Activated T-helper 2 cell treated with anti-CD3 and anti-CD28 coated beads, Interferon-gamma antibody, Interleukin-2, Interleukin-4, amounts not matched to agents 10 μg/mL and 5 μg/mL and 100 μg/mL, durations not matched to agents 14 hours and 24 hours and 36 hours (primary cell): Measurements from ENCODE around the gene TMC2. TPM values are rescaled to one million over a fixed set of nuclear protein-coding genes. Genes with fewer than 3 reads are reported as not detected.
"Not testable (repeated sequence)": the region's sequence is repeated elsewhere in the genome, so short reads cannot be mapped to it uniquely, and the experiment has no call there.

ENCODE experiments used
- DNase-seq: peaks from one replicate; pipeline ENCODE4 v3.0.0; 2021; ENCODE audit warnings: low spot score
- H3K27ac Mint-ChIP-seq: one replicate; pipeline ENCODE4 v1.8.0; 2021; ENCODE audit warnings: mixed read lengths
- H3K27me3 Mint-ChIP-seq: one replicate; pipeline ENCODE4 v1.8.0; 2021; ENCODE audit warnings: low read depth, mixed read lengths
- H3K36me3 Mint-ChIP-seq: one replicate; pipeline ENCODE4 v1.8.0; 2021; ENCODE audit warnings: low read depth, mixed read lengths
- H3K4me1 Mint-ChIP-seq: one replicate; pipeline ENCODE4 v1.8.0; 2021; ENCODE audit warnings: low read depth, mixed read lengths
- H3K4me3 Mint-ChIP-seq: one replicate; pipeline ENCODE4 v1.8.0; 2021; ENCODE audit warnings: low read depth, mild to moderate bottlenecking, moderate library complexity, mixed read lengths
- H3K9me3 Mint-ChIP-seq: one replicate; pipeline ENCODE4 v1.8.0; 2021; ENCODE audit warnings: mixed read lengths
- intact Hi-C: fragments of 100-400 bp; cut with micrococcal nuclease; formaldehyde crosslinking; loops from one replicate; pipeline ENCODE4 v1.15.1; 2023
- total RNA-seq: library from RNA; stranded (reverse); gene quantifications from 2 replicates; pipeline ENCODE4 v1.2.3, GENCODE V29; 2022

The TMC2 gene
- total RNA-seq, 1 donor from 2014 or later, result not detected

GRCh38 chr20:2518558-2518957, 17.8 kb upstream of the TMC2 start:
- H3K27ac Mint-ChIP-seq, result no peak overlapping the region
- no peaks in the 10 kb centered on the region for H3K9me3 Mint-ChIP-seq
- H3K4me3 Mint-ChIP-seq, result no peak overlapping the region
- DNase-seq, result no peak
- H3K36me3 Mint-ChIP-seq, result no peaks in the 10 kb centered on the region
- H3K27me3 Mint-ChIP-seq, result peaks cover 9% of the 10 kb centered on the region
- intact Hi-C loops, result no loop called here
- H3K4me1 Mint-ChIP-seq, result peaks cover 7% of the 10 kb centered on the region

- DNase-seq, result no peak
Measured at GRCh38 chr20:2519115-2519809, 17.1 kb upstream of the TMC2 start.

GRCh38 chr20:2520617-2521016, 15.8 kb upstream of the TMC2 start:
- H3K4me1 Mint-ChIP-seq, result peaks cover 12% of the 10 kb centered on the region
- intact Hi-C loops, result loop anchor here (5.0 to 10.0 kb wide), 3 partner anchors 48 to 494 kb away; partner anchors contain the start of genes NOP56 and SNRPB
- H3K4me3 Mint-ChIP-seq, result no peak overlapping the region
- no peaks in the 10 kb centered on the region for H3K27me3 Mint-ChIP-seq
- no peaks in the 10 kb centered on the region for H3K9me3 Mint-ChIP-seq
- DNase-seq, result no peak
- H3K27ac Mint-ChIP-seq, result no peak overlapping the region
- H3K36me3 Mint-ChIP-seq, result no peaks in the 10 kb centered on the region

More at GRCh38 chr20:2519115-2519809, 17.1 kb upstream of the TMC2 start:
- Mint-ChIP-seq H3K36me3 (no peaks in the 10 kb centered on the region), H3K27me3 (peaks cover 2% of the 10 kb centered on the region), H3K9me3 (no peaks in the 10 kb centered on the region), H3K4me3 (no peak overlapping the region), H3K27ac (no peak overlapping the region), H3K4me1 (peaks cover 8% of the 10 kb centered on the region)
- intact Hi-C loops, result no loop called here

- intact Hi-C loops, result loop anchor here (5.0 to 10.0 kb wide), 3 partner anchors 49 to 493 kb away; partner anchors contain the start of genes NOP56 and SNRPB
- Mint-ChIP-seq H3K36me3 (no peaks in the 10 kb centered on the region), H3K27me3 (no peaks in the 10 kb centered on the region), H3K27ac (no peak overlapping the region), H3K4me3 (no peak overlapping the region), H3K9me3 (no peaks in the 10 kb centered on the region), H3K4me1 (peaks cover 14% of the 10 kb centered on the region)
- DNase-seq, result peak; percentile 37
Measured at GRCh38 chr20:2521369-2522305, 14.7 kb upstream of the TMC2 start.

GRCh38 chr20:2522826-2523429, 13.4 kb upstream of the TMC2 start:
- H3K27ac Mint-ChIP-seq, H3K36me3 Mint-ChIP-seq, H3K9me3 Mint-ChIP-seq, H3K4me3 Mint-ChIP-seq, H3K27me3 Mint-ChIP-seq, DNase-seq: not testable (repeated sequence)
- peaks cover 14% of the 10 kb centered on the region for H3K4me1 Mint-ChIP-seq
- intact Hi-C loops, result loop anchor here (5.0 to 10.0 kb wide), 3 partner anchors 51 to 492 kb away; partner anchors contain the start of genes NOP56 and SNRPB

- peaks cover 14% of the 10 kb centered on the region for H3K4me1 Mint-ChIP-seq
- peak overlapping the region; percentile 80 for H3K27ac Mint-ChIP-seq
Measured at GRCh38 chr20:2523919-2524708, 12.3 kb upstream of the TMC2 start.

GRCh38 chr20:2524709-2525506, 11.5 kb upstream of the TMC2 start:
- Mint-ChIP-seq H3K36me3 (no peaks in the 10 kb centered on the region), H3K27ac (peak overlapping the region; percentile 80), H3K9me3 (no peaks in the 10 kb centered on the region), H3K4me1 (peaks cover 14% of the 10 kb centered on the region), H3K27me3 (no peaks in the 10 kb centered on the region), H3K4me3 (peak overlapping the region; percentile 86)
- intact Hi-C loops, result loop anchor here (1.0 to 10.0 kb wide), 4 partner anchors 16 to 490 kb away; partner anchors contain the start of genes NOP56 and SNRPB
- DNase-seq, result peak; percentile 28

More at GRCh38 chr20:2523919-2524708, 12.3 kb upstream of the TMC2 start:
- Mint-ChIP-seq H3K4me3 (peak overlapping the region; percentile 86), H3K9me3 (no peaks in the 10 kb centered on the region), H3K27me3 (no peaks in the 10 kb centered on the region), H3K36me3 (no peaks in the 10 kb centered on the region)
- peak; percentile 85 for DNase-seq
- intact Hi-C loops, result loop anchor here (5.0 to 10.0 kb wide), 3 partner anchors 52 to 491 kb away; partner anchors contain the start of genes NOP56 and SNRPB

- Mint-ChIP-seq H3K27ac (peak overlapping the region; percentile 49), H3K4me1 (peaks cover 14% of the 10 kb centered on the region)
- DNase-seq, H3K9me3 Mint-ChIP-seq, H3K27me3 Mint-ChIP-seq, H3K36me3 Mint-ChIP-seq, H3K4me3 Mint-ChIP-seq: not testable (repeated sequence)
- intact Hi-C loops, result loop anchor here (10.0 kb wide), 1 partner anchor 489 kb away; no protein-coding TSS in a partner anchor
Measured at GRCh38 chr20:2526218-2526583, 10.2 kb upstream of the TMC2 start.

- no peaks in the 10 kb centered on the region for H3K36me3 Mint-ChIP-seq
- H3K27me3 Mint-ChIP-seq, result peaks cover 3% of the 10 kb centered on the region
- H3K27ac Mint-ChIP-seq, result no peak overlapping the region
- DNase-seq, result no peak
- intact Hi-C loops, result loop anchor here (10.0 kb wide), 1 partner anchor 487 kb away; no protein-coding TSS in a partner anchor
- peaks cover 9% of the 10 kb centered on the region for H3K4me1 Mint-ChIP-seq
- H3K4me3 Mint-ChIP-seq, result no peak overlapping the region
- H3K9me3 Mint-ChIP-seq, result no peaks in the 10 kb centered on the region
Measured at GRCh38 chr20:2527762-2528161, 8.6 kb upstream of the TMC2 start.

GRCh38 chr20:2528671-2529271, 7.6 kb upstream of the TMC2 start:
- Mint-ChIP-seq H3K4me3 (no peak overlapping the region), H3K27ac (no peak overlapping the region), H3K9me3 (no peaks in the 10 kb centered on the region), H3K27me3 (peaks cover 9% of the 10 kb centered on the region), H3K4me1 (peaks cover 7% of the 10 kb centered on the region), H3K36me3 (no peaks in the 10 kb centered on the region)
- no peak for DNase-seq
- intact Hi-C loops, result loop anchor here (10.0 kb wide), 1 partner anchor 486 kb away; no protein-coding TSS in a partner anchor

- Mint-ChIP-seq H3K36me3 (no peaks in the 10 kb centered on the region), H3K27me3 (peaks cover 17% of the 10 kb centered on the region), H3K27ac (no peak overlapping the region), H3K4me3 (no peak overlapping the region), H3K4me1 (no peaks in the 10 kb centered on the region), H3K9me3 (no peaks in the 10 kb centered on the region)
- intact Hi-C loops, result no loop called here
- DNase-seq, result no peak
Measured at GRCh38 chr20:2533118-2533517, 3.3 kb upstream of the TMC2 start.
